IMR-90 (cell line): ENCODE measurements around the gene TBC1D4. TPM values are rescaled to one million over a fixed set of nuclear protein-coding genes. Genes with fewer than 3 reads are reported as not detected.
A peak's percentile ranks its signal among the peaks of the same experiment; 100 is the strongest.

Source experiments
- ATAC-seq: fragments of 200-7000 bp; cut with Tn5 transposase; 2 replicates; pipeline ENCODE4 v1.9.1; 2020; ENCODE audit warnings: low read depth, mild to moderate bottlenecking, moderate library complexity
- BruUV-seq: library from RNA; stranded (reverse); fragments of 400-500 nt; replicated peaks from 2 replicates; lab custom pipeline; 2021; lab: Mats Ljungman, UMichigan
- CTCF ChIA-PET: fragments of 300-600 bp; formaldehyde crosslinking; extraction: SDS; loops from one replicate; lab custom pipeline; 2021; ENCODE audit warnings: antibody characterized with exemption; lab: Yijun Ruan, JAX
- POLR2A ChIA-PET: fragments of 300-600 bp; sonication (Branson Sonifier 250); formaldehyde crosslinking; loops from one replicate; lab custom pipeline; 2022; ENCODE audit warnings: antibody characterized with exemption; ENCODE audit not compliant: unreplicated experiment; lab: Charles Lee
- DNase-seq: peaks from one replicate; pipeline ENCODE4 v3.0.0; 2013
- H2AFZ ChIP-seq: replicated peaks from 2 replicates; pipeline ENCODE3; 2013; ENCODE audit warnings: low read length, mild to moderate bottlenecking; ENCODE audit not compliant: poor library complexity
- H2AK5ac ChIP-seq: 2 replicates; pipeline ENCODE4 v1.6.1; 2013; ENCODE audit warnings: low read depth, low read length, inconsistent platforms
- H2AK9ac ChIP-seq: replicated peaks from 2 replicates; pipeline ENCODE3; 2013; ENCODE audit warnings: mild to moderate bottlenecking, low read depth, low read length, moderate library complexity; ENCODE audit not compliant: poor library complexity
- H2BK120ac ChIP-seq: 2 replicates; pipeline ENCODE4 v1.6.1; 2013; ENCODE audit warnings: low read depth, low read length, inconsistent platforms
- H2BK15ac ChIP-seq: 3 replicates; pipeline ENCODE4 v1.6.1; 2013; ENCODE audit warnings: low read depth, low read length, inconsistent platforms
- H2BK20ac ChIP-seq: 2 replicates; pipeline ENCODE4 v1.6.1; 2013; ENCODE audit warnings: low read depth, mild to moderate bottlenecking, inconsistent platforms, low read length, moderate library complexity
- H2BK5ac ChIP-seq: 2 replicates; pipeline ENCODE4 v1.6.1; 2013; ENCODE audit warnings: mild to moderate bottlenecking, low read depth, low read length, inconsistent platforms; ENCODE audit not compliant: poor library complexity, severe bottlenecking
- H3K14ac ChIP-seq: replicated peaks from 2 replicates; pipeline ENCODE4 v1.6.1; 2013; ENCODE audit warnings: low read depth, low read length, inconsistent platforms
- H3K18ac ChIP-seq: 2 replicates; pipeline ENCODE4 v1.6.1; 2013; ENCODE audit warnings: low read depth, low read length, control low read depth
- H3K23ac ChIP-seq: 2 replicates; pipeline ENCODE4 v1.6.1; 2013; ENCODE audit warnings: low read depth, low read length, inconsistent platforms
- H3K27ac ChIP-seq: 2 replicates; pipeline ENCODE4 v1.5.1; 2013; ENCODE audit warnings: mild to moderate bottlenecking, control low read depth, low read length; ENCODE audit not compliant: insufficient read depth
- H3K27me3 ChIP-seq: 2 replicates; pipeline ENCODE4 v1.6.1; 2013; ENCODE audit warnings: low read length; ENCODE audit not compliant: control insufficient read depth, insufficient read depth
- H3K36me3 ChIP-seq: 2 replicates; pipeline ENCODE4 v1.6.1; 2013; ENCODE audit warnings: low read length, mixed read lengths; ENCODE audit not compliant: control insufficient read depth, insufficient read depth
- H3K4ac ChIP-seq: 2 replicates; pipeline ENCODE4 v1.6.1; 2013; ENCODE audit warnings: low read depth, low read length, inconsistent platforms
- H3K4me1 ChIP-seq: 2 replicates; pipeline ENCODE4 v1.6.1; 2013; ENCODE audit warnings: low read length, mixed read lengths; ENCODE audit not compliant: control insufficient read depth, insufficient read depth
- H3K4me2 ChIP-seq: 2 replicates; pipeline ENCODE4 v1.6.1; 2013; ENCODE audit warnings: low read depth, mild to moderate bottlenecking, control low read depth, low read length, moderate library complexity
- H3K4me3 ChIP-seq: 2 replicates; pipeline ENCODE4 v1.5.1; 2013; ENCODE audit warnings: low read depth, mild to moderate bottlenecking, control low read depth, low read length, moderate library complexity; ENCODE audit not compliant: insufficient read depth
- H3K56ac ChIP-seq: 2 replicates; pipeline ENCODE4 v1.6.1; 2013; ENCODE audit warnings: low read length, inconsistent platforms; ENCODE audit not compliant: insufficient read depth; ENCODE audit errors: extremely low read depth
- H3K79me1 ChIP-seq, 2 experiments: 2 replicates each; pipeline ENCODE4 v1.6.1; 2013; ENCODE audit warnings: low read length in 2 of 2, inconsistent platforms in 1 of 2, low read depth in 1 of 2
- H3K9ac ChIP-seq: 2 replicates; pipeline ENCODE4 v1.6.1; 2013; ENCODE audit warnings: low read depth, low read length, control low read depth
- H3K9me1 ChIP-seq: 2 replicates; pipeline ENCODE4 v1.6.1; 2013; ENCODE audit warnings: low read length, inconsistent platforms; ENCODE audit not compliant: insufficient read depth
- H3K9me3 ChIP-seq: 2 replicates; pipeline ENCODE4 v1.6.1; 2013; ENCODE audit warnings: low read length; ENCODE audit not compliant: control insufficient read depth, insufficient read depth
- H4K20me1 ChIP-seq: 2 replicates; pipeline ENCODE4 v1.6.1; 2013; ENCODE audit warnings: low read length, inconsistent platforms; ENCODE audit not compliant: insufficient read depth
- H4K5ac ChIP-seq: 2 replicates; pipeline ENCODE4 v1.6.1; 2013; ENCODE audit warnings: mild to moderate bottlenecking, low read depth, low read length, control low read depth
- H4K8ac ChIP-seq, 2 experiments: 2 replicates each; pipeline ENCODE4 v1.6.1; 2013; ENCODE audit warnings: low read depth in 2 of 2, low read length in 2 of 2, control low read depth in 1 of 2, inconsistent platforms in 1 of 2
- H4K91ac ChIP-seq: 2 replicates; pipeline ENCODE4 v1.6.1; 2013; ENCODE audit warnings: low read depth, low read length, inconsistent platforms; ENCODE audit not compliant: insufficient read depth
- BHLHE40 ChIP-seq: fragments of 150-350 bp; IDR thresholded peaks from 2 replicates; pipeline ENCODE4 v1.6.1; 2016; ENCODE audit warnings: mild to moderate bottlenecking, low read depth, low read length
- CEBPB ChIP-seq: IDR thresholded peaks from 2 replicates; pipeline ENCODE4 v1.6.1; 2012; ENCODE audit warnings: low read depth, low read length, improper control_type of control experiment
- CHD1 ChIP-seq: IDR thresholded peaks from 2 replicates; pipeline ENCODE4 v1.6.1; 2012; ENCODE audit warnings: low read depth, low read length, improper control_type of control experiment
- MAFK ChIP-seq: IDR thresholded peaks from 2 replicates; pipeline ENCODE4 v1.6.1; 2012; ENCODE audit warnings: low read depth, low read length, improper control_type of control experiment
- POLR2A ChIP-seq: IDR thresholded peaks from 2 replicates; pipeline ENCODE4 v1.6.1; 2012; ENCODE audit warnings: mild to moderate bottlenecking, low read depth, low read length
- RAD21 ChIP-seq: IDR thresholded peaks from 2 replicates; pipeline ENCODE4 v1.6.1; 2012; ENCODE audit warnings: low read length, improper control_type of control experiment
- RCOR1 ChIP-seq: IDR thresholded peaks from 2 replicates; pipeline ENCODE4 v1.6.1; 2012; ENCODE audit warnings: mild to moderate bottlenecking, low read length, improper control_type of control experiment; ENCODE audit not compliant: insufficient replicate concordance
- SMC3 ChIP-seq: fragments of 150-350 bp; IDR thresholded peaks from 2 replicates; pipeline ENCODE4 v1.6.1; 2016; ENCODE audit warnings: low read depth, mild to moderate bottlenecking, antibody characterized with exemption, low read length, moderate library complexity
- WGBS, 2 experiments: methylation state at CpG; one replicate each; pipeline versions ENCODE4 v1.1.5 to v1.1.7; 2013; ENCODE audit warnings: missing lambda C conversion rate in 2 of 2; ENCODE audit not compliant: insufficient read length in 1 of 2; ENCODE audit errors: extremely low coverage in 2 of 2; 5-methylcytosine and 5-hydroxymethylcytosine counted together
- dilution Hi-C: fragments of 300-500 bp; cut with HindIII; formaldehyde crosslinking; loops from one replicate; pipeline ENCODE4 v1.14.3; 2018; ENCODE audit warnings: low sequenced_read_pairs; ENCODE audit not compliant: unreplicated experiment
- in situ Hi-C: fragments of 300-500 bp; cut with MboI; formaldehyde crosslinking; loops from 3 replicates; pipeline ENCODE4 v1.14.3; 2019; ENCODE audit warnings: low sequenced_read_pairs, inconsistent platforms, mixed read lengths
- intact Hi-C: fragments of 100-400 bp; cut with micrococcal nuclease; formaldehyde crosslinking; loops from 2 replicates; pipeline ENCODE4 v1.10.0; 2022
- polyA plus RNA-seq, 3 experiments: library from polyadenylated mRNA; depleted of rRNA; stranded (reverse); fragments of >200 nt; gene quantifications; 2 replicates each; pipeline ENCODE4 v1.2.3, GENCODE V29; 2012; ENCODE audit warnings: low replicate concordance in 1 of 3
- total RNA-seq: library from RNA; depleted of rRNA; stranded (reverse); fragments of >200 nt; gene quantifications from 2 replicates; pipeline ENCODE4 v1.2.3, GENCODE V29; 2012
- TF ChIP-seq, protein P1 (sequence below): fragments of 150-350 bp; IDR thresholded peaks from 2 replicates; pipeline ENCODE4 v1.6.1; 2016; ENCODE audit warnings: low read depth, mild to moderate bottlenecking, low read length, moderate library complexity, borderline replicate concordance

TBC1D4 gene
- total and polyA plus RNA-seq, 2 of the 4 experiments (the other 2 are of a cell fraction): 7.5 to 22.8 TPM

DNA sequence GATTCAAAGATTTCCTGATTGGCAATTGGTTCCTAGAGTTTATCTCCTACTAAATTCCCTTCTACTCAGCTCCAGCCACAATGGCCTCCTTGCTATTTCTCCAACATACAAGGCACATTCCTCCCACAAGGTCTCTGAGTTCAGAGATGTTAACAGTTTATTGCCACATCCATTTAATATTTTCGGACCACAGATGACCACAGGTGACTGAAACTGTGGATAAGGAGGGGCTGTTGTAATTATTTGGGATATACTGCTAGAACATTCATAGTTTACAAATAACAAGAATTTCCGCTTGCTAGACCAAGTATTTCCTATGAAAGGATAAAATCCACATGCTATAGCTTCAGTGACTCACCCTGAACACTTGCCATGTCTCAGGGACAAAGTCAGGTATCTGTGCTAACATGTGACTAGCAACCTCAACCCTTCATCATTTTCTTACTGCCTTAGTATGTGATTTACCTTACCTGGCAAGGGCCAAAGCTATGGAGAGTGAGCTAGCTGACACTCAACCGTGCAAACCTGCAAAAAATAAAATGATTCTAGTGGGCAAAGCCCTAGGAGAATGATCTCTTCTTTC lies 117.7 kb downstream of the TBC1D4 start:
- H2AK5ac ChIP-seq: peak overlapping the region; percentile 83; the same call in 1 of the 2 replicates
- H2BK120ac ChIP-seq: peak overlapping the region; percentile 74; the same call in 1 of the 2 replicates
- DNase-seq: peak; percentile 21
- peak overlapping the region; percentile 84 for H2BK15ac ChIP-seq
- no peaks in the 10 kb centered on the region for H3K27me3 ChIP-seq
- H3K4me3 ChIP-seq: no peak overlapping the region
- H3K14ac ChIP-seq: peak overlapping the region; percentile 32; the same call in 1 of the 2 replicates
- H4K5ac ChIP-seq: no peak overlapping the region; the same call in 1 of the 2 replicates
- POLR2A ChIA-PET: no interaction called here
- 0 out of 2 replicates have a peak overlapping the region, but pooled peaks have one; percentile 9 for H3K23ac ChIP-seq
- no peaks in the 10 kb centered on the region for H3K9me3 ChIP-seq
- H4K91ac ChIP-seq: no peak overlapping the region
- peaks cover 12 to 24% of the 10 kb centered on the region in 2 experiments; a peak in 3 of 4 replicates for H3K79me1 ChIP-seq
- H2BK20ac ChIP-seq: peak overlapping the region; percentile 78; the same call in 1 of the 2 replicates
- dilution Hi-C loops (no loop called here), in situ Hi-C loops (no loop called here), intact Hi-C loops (no loop called here)
- peak overlapping the region; percentile 52 for H2BK5ac ChIP-seq
- no peak overlapping the region for H3K56ac ChIP-seq
- CTCF ChIA-PET: interaction anchor here (0.6 to 1.5 kb wide), 3 partner anchors 79 to 415 kb away, joined by 3 to 5 read pairs (median 4); no protein-coding TSS in a partner anchor
- no peak overlapping the region for H3K9ac ChIP-seq
- peaks cover 10% of the 10 kb centered on the region; the same call in 1 of the 2 replicates for H3K4me1 ChIP-seq
- H4K20me1 ChIP-seq: no peaks in the 10 kb centered on the region
- H2AFZ ChIP-seq: no peak overlapping the region
- ATAC-seq: no peak
- peak overlapping the region in 1 of 2 experiments; percentile 68; a peak in 1 of 4 replicates for H4K8ac ChIP-seq
- TF ChIP-seq RAD21 (no peak), RCOR1 (no peak), CHD1 (no peak), POLR2A (no peak), BHLHE40 (no peak), SMC3 (no peak), MAFK (no peak), CEBPB (no peak)
- TF ChIP-seq, protein P1, sequence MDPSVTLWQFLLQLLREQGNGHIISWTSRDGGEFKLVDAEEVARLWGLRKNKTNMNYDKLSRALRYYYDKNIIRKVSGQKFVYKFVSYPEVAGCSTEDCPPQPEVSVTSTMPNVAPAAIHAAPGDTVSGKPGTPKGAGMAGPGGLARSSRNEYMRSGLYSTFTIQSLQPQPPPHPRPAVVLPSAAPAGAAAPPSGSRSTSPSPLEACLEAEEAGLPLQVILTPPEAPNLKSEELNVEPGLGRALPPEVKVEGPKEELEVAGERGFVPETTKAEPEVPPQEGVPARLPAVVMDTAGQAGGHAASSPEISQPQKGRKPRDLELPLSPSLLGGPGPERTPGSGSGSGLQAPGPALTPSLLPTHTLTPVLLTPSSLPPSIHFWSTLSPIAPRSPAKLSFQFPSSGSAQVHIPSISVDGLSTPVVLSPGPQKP: no peak
- H3K4me2 ChIP-seq: no peak overlapping the region
- H3K27ac ChIP-seq: no peak overlapping the region
- no peak overlapping the region for H2AK9ac ChIP-seq
- no peaks in the 10 kb centered on the region for H3K36me3 ChIP-seq
- peak overlapping the region; percentile 56; the same call in 1 of the 2 replicates for H3K4ac ChIP-seq
- H3K18ac ChIP-seq: no peak overlapping the region; the same call in 1 of the 2 replicates
- peaks cover 5% of the 10 kb centered on the region; the same call in 1 of the 2 replicates for H3K9me1 ChIP-seq
- BruUV-seq: no TSS peak
- WGBS, 2 experiments: no CpG with 5 or more reads among the region's 3 CpGs
